Measurements from ENCODE around the gene PAQR4.

Gene PAQR4

DNA sequence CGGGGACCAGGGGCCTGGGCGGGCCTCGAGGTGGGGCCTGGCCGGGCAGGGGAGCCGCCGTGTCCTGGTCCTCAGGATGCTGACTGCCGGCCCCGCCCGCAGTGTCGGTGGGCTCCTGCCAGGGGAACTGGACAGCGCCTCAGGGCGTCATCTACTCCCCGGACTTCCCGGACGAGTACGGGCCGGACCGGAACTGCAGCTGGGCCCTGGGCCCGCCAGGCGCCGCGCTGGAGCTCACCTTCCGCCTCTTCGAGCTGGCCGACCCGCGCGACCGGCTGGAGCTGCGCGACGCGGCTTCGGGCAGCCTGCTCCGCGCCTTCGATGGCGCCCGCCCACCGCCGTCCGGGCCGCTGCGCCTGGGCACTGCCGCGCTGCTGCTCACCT, 2.3 kb upstream of the PAQR4 start:
- no peak for DNase-seq

DNA sequence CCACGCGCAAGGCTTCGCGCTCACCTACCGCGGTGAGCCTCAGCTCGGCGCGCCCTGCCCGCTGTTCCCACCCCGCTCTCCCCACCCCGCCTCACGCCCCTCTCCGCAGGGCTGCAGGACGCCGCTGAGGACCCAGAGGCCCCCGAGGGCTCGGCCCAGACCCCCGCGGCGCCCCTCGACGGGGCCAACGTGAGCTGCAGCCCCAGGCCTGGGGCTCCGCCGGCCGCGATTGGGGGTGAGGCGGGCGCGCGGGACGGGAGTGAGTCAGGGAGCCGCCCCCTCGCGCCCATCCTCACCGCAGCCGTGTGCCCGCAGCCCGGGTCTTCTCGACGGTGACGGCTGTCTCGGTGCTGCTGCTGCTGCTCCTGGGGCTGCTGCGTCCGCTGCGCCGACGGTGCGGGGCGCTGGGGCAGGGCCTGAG, 1.9 kb upstream of the PAQR4 start:
- DNase-seq = no peak

DNA sequence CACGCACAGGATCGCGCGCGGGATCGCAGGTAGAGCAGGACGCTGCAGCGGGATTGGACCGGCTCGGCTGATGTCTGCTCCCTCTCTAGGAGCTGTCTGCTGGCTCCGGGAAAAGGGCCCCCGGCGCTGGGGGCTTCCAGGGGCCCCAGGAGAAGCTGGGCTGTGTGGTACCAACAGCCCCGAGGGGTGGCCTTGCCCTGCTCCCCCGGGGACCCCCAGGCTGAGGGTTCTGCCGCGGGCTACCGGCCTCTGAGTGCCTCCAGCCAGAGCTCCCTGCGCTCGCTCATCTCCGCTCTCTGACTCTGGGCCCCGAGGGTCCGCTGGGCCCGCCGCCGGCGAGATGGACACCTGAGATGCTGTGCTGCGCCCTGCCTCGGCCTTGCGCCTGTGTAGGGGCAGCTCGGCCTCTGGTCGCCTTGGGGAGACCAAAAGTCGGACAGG, 1.4 kb upstream of the PAQR4 start:
- no peak for DNase-seq

DNA sequence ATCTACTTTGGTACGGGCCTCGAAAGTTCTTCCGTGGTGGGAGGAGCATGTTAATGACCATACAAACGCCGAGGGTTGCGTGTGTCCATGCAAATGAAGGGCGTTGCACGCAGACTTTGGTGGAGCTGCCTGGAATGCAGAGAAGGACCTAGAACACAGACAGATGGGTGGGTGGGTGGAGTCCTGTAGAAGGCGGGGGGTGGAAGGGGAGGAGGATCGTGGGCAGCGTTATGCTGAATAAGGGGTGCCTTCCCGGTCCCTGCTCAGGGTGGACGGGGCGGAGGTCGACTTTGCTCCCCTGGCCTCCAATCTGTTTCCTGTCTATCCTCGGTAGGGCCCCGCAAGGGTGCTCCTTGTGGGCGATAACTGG, 795 bp upstream of the PAQR4 start:
- DNase-seq = no peak

DNA sequence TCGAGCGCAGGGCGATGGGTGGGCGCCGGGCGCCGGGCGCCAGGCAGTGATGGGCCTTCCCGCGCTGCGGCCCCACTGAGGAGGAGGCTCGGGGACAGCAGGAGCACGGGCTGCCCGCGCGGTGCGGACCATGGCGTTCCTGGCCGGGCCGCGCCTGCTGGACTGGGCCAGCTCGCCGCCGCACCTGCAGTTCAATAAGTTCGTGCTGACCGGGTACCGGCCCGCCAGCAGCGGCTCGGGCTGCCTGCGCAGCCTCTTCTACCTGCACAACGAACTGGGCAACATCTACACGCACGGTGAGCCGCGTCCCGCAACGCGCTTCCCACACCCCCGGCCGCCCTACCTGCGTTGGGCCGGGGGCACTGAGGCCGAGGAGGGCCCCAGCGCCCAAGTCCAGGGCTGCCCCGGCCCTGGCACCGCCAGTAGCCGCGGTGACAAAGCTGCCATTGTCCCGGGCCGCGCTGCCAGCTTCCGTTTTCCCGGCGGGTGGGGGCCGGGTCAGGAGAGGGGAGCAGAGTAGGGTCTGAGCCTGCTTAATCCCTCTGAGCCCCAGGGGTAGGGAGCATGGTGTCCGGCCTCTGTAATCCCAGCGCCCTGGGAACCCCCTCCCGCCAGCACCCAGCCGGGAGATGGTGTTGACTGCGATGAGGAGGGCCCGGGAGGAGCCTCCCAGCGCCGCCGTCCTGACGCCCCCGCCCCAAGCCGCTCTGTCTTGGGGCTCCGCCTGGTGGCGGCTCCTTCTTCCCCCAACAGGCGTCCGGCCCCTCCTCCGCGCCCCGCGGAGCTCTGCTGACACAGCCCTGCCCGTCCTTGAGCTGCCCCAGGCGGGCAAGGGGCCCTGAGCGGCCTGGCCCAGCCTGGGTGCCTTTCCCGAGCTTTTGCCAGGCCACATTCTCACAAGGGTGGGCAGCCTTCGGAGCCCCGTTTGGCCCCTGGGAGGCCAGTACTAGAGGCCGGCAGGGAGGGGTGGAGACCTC, 685 bp downstream of the PAQR4 start:
- no peak for DNase-seq

DNA sequence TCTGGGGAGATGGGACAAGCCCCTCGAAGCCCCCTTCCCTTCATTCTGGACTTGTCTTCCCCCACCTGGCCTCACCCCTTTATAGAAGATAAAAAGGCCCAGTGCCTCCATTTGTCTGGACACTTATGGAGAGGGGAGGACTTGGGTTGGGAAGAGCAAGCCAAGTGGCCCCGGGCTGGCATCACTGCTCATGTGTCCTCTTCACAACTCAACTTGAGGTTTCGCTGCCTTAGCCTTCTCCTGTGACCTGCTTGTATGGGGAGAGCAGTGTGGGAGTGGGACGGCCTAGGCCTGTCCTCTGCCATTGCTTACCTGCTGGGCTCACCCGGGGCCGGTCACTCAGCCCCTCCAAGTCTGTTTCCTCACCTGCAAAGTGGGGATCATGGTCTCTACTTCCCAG, 1.4 kb downstream of the PAQR4 start:
- DNase-seq = no peak

DNA sequence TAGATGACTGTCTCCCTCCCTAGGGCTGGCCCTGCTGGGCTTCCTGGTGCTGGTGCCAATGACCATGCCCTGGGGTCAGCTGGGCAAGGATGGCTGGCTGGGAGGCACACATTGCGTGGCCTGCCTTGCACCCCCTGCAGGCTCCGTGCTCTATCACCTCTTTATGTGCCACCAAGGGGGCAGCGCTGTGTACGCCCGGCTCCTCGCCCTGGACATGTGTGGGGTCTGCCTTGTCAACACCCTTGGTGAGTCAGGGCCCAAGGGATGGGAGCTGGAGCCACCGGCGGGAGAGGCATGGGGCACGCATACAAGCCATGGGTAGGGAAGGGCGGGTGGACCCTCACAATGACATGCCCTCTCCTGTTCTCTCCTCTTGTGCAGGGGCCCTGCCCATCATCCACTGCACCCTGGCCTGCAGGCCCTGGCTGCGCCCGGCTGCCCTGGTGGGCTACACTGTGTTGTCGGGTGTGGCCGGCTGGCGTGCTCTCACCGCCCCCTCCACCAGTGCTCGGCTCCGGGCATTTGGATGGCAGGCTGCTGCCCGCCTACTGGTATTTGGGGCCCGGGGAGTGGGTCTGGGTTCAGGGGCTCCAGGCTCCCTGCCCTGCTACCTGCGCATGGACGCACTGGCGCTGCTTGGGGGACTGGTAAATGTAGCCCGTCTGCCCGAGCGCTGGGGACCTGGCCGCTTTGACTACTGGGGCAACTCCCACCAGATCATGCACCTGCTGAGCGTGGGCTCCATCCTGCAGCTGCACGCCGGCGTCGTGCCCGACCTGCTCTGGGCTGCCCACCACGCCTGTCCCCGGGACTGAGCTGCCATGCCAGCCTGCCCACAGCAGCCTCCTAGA, 2.2 kb downstream of the PAQR4 start:
- no peak for DNase-seq

DNA sequence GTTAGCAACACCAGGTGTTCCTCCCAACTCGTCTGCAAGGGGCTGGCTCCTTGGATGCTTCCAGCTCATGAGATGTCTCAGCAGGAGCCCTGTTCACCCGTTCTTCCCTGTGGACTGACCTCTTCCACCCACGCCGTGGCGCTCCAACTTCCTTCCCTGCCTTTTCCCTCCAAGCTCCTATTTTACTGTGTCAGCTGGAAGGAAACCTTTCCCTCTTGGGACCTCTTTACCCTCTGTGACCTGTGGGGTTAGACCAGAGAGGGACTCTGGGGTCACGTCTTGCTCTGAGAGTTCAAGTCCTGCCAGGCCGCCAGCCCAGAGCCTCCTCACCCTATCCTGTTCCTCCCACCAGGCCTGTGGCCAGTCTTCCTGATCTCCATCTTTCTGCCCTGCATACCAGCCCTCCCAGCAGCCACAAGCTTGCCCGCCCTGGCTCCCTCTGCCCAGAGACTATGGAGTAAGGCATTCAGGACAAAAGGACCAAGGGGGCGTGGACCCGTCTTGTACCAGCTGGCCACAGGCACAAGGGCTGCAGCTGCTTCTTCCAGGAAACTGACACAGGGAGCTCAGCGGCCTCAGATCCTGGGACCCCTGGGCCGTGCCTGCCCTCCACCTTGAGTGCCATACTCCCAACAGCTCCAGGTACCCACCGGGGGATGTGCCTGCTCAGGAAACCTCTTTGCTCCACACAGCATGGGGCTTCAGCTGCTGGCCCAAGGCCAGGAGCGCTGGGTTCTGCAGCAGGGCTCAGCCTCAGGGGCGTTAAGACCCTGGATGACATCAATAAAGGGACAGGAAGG, 3.0 kb downstream of the PAQR4 start:
- DNase-seq = no peak

DNA sequence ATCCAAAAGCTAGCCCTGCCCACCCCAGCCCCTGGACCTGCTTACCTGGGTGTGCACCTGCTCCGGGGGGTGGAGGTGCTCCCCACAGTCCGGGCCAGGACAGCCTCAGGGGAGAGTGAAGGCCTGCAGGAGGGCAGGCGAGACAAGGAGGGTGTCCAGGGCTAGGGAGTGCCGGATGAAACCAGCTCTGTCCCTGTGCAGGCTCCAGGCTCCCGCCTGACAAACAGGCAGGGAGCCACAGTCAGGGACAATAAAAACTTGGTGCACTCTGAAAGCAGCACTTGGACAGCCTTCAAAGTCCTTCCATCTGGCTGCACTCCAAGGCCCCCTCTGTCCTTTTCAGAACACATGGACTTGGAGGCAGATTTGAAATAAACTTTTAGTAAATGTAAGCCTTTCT, 3.9 kb downstream of the PAQR4 start:
- no peak for DNase-seq

DNA sequence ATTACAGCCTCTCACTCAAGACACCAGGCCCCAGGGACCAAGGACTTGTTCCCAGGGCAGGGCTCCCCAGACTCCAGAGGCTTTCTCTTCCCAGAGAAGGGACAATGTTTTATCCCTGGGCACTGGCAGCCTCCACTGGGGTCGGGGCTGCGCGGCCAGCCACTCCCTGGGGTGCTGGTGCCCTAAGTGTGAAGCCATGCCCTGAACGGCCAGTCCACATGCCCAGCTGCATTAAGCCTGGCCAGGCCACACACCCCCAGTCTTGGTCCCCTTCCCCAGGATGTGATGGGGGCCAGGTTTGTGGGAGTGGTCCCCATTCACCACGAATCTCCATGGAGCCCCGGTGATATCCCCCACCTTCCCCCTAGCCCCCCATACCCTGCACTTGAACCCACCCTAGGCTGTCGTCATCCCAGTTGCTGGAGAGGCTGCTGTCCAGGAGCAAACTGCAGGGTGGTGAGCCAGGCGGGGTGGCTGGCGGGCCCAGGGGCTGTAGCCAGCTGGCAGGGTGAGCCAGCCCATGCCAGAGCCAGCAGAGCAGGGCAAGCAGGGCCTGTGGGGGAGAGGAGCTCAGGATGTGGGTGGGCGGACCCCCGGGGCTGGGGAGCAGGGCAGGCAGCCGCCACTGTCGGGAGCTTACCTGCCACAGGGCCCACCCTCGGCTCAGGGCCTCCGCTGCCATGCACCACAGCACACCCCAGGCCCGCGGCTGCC, 4.6 kb downstream of the PAQR4 start:
- no peak for DNase-seq

DNA sequence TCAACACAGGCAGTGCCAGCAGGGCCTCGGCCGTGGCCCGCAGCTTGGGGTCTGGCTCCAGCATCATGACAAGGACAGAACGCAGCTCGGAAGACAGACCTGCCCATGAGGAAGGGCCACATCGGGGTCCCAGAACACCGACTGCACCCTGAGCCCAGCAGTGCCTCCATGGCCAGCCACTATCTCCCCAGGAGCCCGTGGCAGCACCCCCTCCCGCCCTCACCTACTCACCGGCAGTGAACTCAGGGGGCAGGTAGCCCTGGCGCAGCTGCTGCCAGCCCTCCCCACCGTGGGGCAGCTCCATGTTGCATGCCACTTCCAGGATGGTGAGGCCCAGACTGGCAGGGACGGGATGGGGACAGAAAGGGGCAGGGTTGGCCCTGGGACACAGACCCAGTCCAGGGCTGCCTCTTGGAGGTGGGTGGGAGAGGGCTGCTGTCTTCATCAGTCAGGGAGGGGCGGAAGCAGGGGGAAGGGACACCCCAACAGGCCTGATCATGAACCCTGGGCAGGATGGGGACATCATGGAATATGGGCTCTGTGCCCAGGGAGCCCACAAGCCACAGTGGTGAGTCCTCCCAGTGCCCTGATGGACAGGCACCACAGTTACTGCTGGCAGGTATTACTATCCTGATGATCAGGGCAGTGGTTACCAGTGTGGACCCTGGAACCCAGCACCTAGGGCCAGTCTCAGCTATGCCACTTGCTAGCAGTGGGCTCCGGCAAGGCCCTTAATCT, 5.3 kb downstream of the PAQR4 start:
- no peak for DNase-seq

DNA sequence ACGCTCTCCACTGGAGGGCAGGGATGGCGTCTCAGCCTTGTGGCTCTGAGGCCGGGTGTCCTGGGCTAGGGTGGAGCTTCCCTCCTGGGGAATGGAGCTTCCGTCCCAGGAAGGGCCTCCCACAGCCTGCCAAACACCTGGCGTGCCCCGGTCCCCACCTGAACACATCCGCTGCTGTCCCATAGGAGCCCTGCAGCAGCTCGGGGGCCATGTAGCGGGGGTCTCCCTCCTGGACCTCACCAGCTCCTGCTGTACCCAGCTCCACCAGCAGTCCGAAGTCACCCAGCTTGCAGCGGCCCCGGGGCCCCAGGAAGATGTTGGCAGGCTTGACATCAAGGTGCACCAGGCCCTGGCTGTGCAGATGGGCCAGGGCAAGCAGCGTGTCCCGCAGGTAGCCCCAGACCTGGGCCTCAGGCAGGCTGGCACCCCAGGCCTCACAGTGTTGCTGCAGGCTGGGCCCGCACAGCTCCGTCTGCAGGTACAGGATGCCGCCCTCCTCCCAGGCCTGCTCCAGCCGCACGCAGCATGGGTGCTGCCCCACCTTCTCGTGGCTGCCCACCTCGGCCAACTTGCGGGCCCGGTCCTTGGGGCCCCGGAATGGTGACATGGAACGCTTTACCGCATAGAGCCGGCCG, 6.1 kb downstream of the PAQR4 start:
- DNase-seq = no peak

DNA sequence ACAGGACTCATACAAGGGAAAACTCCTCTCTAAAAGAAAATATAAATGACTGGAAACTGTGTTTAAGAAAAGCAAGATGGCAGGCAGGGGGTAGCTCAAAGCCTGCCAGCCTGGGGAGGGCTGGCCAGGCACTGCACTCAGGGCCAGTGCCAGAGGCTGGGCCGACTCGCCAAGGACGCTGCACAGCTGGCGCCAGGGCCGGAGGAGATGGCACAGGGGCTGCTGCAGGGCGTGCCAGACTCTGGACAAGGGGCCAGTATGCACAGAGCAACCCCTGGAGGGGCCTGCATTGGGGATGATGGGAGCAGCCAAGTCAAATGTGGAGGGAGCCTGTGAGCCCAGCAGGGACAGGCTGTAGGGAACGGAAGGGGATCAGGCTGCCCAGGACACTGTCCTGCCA, 7.1 kb downstream of the PAQR4 start:
- DNase-seq = no peak

DNA sequence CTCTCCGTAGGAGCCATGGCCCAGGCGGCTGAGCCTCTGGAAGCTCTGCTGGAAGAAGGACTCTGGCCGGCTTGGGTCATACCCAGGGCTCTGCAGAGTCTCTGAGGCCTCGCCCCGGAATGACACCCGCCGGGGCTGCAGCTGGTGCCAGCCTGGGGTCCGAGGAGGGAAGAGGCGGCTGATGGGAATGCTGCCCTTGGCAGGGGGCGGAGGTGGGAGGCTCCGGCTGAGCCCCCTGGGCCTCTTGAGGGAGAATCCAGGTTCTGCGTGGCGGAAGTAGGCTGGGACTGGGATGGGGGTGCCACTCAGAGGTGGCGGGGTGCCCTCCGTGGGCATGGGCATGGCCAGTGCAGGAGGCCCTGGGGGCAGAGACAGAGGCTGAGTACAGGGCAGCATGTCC, 7.5 kb downstream of the PAQR4 start:
- DNase-seq = no peak

DNA sequence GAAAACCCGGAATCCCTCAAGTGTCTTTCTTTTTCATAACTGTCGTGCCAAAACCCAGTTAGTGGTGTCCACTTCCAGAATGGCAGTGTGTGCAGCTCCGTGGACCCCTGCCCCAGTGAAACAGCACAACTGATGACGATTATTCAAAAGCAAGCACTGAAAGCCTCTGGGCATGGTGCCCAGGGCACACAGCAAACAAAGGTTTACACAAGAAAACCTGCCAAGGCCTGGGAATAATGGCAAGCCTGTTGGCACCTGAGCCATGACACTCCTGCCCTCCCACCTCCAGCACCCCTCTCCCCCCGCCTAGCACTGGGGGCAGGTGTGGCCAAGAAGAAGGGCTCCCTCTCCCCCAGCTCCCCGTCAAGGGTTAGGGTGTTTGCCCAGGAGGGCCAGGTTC, 8.3 kb downstream of the PAQR4 start:
- no peak for DNase-seq

DNA sequence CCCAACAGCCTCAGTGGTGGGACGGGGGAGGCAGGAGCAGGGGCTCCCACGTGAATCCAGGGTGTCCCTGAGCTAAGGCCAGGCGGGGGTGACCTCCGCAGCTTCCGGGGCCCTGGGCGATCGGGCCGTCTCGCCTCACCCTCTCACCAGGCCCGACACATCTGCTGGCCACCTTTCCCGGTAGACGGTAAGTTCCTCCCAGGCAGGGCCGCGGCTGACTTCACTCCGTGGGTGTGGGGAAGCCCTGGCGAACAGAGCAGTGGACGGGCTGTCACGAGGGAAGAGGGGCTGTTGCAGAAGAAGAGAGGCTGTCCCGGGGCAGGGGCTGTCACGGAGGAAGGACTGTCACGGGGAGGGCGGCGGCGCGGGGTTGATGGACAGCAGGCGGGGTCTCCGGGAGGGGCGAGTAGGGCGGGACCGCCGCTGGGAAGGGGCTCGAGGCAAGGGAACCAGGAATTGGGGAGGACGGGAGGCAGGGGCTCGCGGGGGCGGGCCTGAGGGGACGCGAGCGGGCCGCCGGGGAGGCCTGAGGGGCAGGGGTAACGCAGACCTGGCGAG, 10.6 kb downstream of the PAQR4 start:
- DNase-seq = no peak

DNA sequence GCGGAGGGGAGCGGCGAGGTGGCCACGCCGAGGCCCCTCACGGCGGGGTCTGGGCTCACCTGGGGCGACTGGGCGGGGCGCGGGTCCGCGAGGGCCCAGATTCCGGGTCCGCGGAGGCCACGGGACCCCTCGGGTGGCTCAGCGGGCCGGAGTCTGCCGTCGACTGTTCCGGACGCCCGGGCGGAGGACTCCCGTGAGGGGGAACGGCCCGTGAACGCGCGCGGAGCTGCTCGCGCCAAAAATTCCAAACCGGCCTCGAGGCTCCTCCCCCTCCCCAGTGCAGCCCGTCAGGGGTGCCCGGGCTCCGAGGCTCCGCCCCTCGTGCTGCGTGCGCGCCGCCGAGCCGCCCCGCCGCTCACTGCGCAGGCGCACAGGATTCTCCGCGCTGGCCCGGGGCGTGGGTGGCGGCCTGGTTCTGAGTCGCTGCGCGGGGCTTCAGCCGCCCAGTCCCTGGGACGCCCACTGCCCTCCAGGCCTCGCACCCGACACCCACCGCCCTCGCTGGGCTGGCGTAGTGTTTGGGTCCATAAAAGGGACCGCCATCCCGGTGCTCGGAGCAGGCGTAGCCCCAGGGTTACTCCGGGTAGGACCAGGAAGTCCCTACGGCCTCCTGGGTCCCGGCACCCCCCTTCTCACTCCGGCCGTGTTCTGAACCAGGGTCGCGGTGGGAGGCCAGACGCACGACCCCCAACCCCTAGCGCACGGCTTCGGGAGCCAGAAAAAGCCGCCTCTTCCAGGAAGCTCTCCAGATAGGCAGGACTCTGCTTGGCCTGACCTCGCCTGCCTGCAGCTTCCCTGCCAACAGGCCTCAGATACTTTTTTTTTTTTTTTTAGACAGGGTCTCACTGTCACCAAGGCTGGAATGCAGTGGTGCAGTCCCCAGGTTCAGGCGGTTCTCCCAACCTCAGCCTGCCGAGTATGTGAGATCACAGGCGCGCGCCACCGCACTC, 11.4 kb downstream of the PAQR4 start, which contains the start of gene PKMYT1:
TSS of gene PKMYT1 (minus strand) at position 220 of the 950 bp plus-strand sequence. CDS start 789 bp downstream, outside the sequence.
- no peak for DNase-seq

DNA sequence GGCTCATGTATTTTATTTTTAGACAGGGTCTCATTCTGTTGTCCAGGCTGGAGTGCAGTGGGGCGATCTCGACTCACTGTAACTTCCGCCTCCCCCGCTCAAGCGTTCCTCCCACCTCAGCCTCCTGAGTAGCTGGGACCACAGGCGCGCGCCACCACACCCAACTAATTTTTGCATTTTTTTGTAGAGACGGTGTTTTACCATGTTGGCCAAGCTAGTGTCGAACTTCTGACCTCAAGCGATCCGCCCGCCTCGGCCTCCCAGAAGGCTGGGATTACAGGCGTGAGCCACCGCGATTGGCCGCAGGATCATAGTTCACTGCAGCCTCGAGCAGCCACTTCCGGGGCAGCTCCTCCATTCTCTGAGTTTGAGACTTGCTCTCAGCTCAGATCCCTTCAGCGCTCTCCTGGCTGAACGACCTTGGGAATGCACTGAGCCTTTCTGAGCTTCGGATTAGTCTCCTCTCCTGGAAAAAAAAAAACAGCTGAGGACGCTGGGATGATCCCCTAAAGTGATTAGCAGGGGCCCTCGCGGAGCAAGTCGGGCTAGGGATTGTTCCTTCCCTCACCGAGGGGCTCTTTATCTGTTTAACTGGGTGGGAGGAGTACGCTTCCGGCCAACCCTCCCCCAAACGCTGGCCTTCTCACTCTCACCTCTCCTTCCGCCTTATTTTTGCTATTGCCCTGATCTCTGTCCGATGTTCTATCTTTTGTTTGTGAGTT, 12.2 kb downstream of the PAQR4 start:
- no peak for DNase-seq

DNA sequence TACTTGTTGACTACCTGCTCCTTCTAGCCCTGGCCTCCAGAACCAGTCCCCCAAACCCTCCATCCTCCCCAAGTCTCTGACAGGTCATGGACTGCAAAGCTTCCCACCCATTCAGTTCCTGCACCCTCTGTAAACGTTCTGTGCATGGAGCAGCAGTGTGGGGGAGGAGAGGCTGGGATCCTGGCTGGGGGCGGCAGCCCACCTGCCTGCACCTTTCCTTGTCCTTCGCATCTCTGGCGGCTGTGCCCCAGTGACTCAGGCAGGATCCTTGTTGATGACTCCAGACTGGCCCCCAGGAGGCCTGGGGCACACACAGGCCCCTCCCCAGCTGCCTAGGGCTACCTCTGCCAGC, 12.7 kb downstream of the PAQR4 start:
- DNase-seq = no peak
